Liver (tissue), 3 donors: ENCODE data around the gene LECT2.

Experiments
- ATF3 ChIP-seq: IDR thresholded peaks from 2 replicates; pipeline ENCODE4 v1.6.1; 2016; ENCODE audit warnings: antibody characterized with exemption
- CTCF ChIP-seq: fragments of 150-350 bp; IDR thresholded peaks from 2 replicates; pipeline ENCODE4 v1.5.1; 2017; ENCODE audit warnings: improper control_type of control experiment, low read depth, low read length; ENCODE audit not compliant: missing input control
- EGR1 ChIP-seq, 2 donors: IDR thresholded peaks; 2 replicates each; pipeline ENCODE4 v1.6.1; 2016 to 2018; ENCODE audit warnings: antibody characterized with exemption in 2 of 2, low read depth in 2 of 2
- GABPA ChIP-seq, 2 donors: IDR thresholded peaks in 1 of 2; conservative IDR thresholded peaks in 1 of 2; 2 replicates each; pipeline ENCODE4 v1.6.1; 2016; ENCODE audit warnings: antibody characterized with exemption in 2 of 2, mild to moderate bottlenecking in 1 of 2, moderate library complexity in 1 of 2
- MAX ChIP-seq: IDR thresholded peaks from 2 replicates; pipeline ENCODE4 v1.6.1; 2016; ENCODE audit warnings: antibody characterized with exemption
- RXRA ChIP-seq, 2 donors: IDR thresholded peaks; 2 replicates each; pipeline ENCODE4 v1.6.1; 2017 to 2018; ENCODE audit warnings: antibody characterized with exemption in 2 of 2, mild to moderate bottlenecking in 1 of 2
- SP1 ChIP-seq: IDR thresholded peaks from 2 replicates; pipeline ENCODE4 v1.6.1; 2018; ENCODE audit warnings: antibody characterized with exemption, mild to moderate bottlenecking
- TAF1 ChIP-seq: conservative IDR thresholded peaks from 2 replicates; pipeline ENCODE4 v1.6.1; 2016; ENCODE audit warnings: antibody characterized with exemption, mild to moderate bottlenecking
- YY1 ChIP-seq: IDR thresholded peaks from 2 replicates; pipeline ENCODE4 v1.6.1; 2016; ENCODE audit warnings: antibody characterized with exemption, mild to moderate bottlenecking
- donor health status: healthy.
- donor health status: healthy.

- no peak for TF ChIP-seq ATF3
- TF ChIP-seq SP1 = no peak
- TF ChIP-seq CTCF = no peak
- no peak for TF ChIP-seq MAX
- TF ChIP-seq GABPA (IDR thresholded peaks at IDR 0.05 in 1 of 2, conservative IDR thresholded peaks at IDR 0.05 in 1 of 2) = no peak
- no peak for TF ChIP-seq YY1
- no peak for TF ChIP-seq RXRA (IDR thresholded peaks at IDR 0.05)
- TF ChIP-seq TAF1 = no peak
- no peak for TF ChIP-seq EGR1 (IDR thresholded peaks at IDR 0.05; ENCODE audit: low read depth in 2 of 2)
Observed at GRCh38 chr5:135993880-135994636, 39.3 kb upstream of the LECT2 start.
